GM21381 (cell line): Measurements from ENCODE around the gene SLC2A8.

Experiments used
- ATAC-seq: cut with Tn5 transposase; IDR thresholded peaks from one replicate; pipeline ENCODE4 v1.9.1; 2021; ENCODE audit warnings: mild to moderate bottlenecking, moderate library complexity; ENCODE audit not compliant: unreplicated experiment

Gene SLC2A8

DNA sequence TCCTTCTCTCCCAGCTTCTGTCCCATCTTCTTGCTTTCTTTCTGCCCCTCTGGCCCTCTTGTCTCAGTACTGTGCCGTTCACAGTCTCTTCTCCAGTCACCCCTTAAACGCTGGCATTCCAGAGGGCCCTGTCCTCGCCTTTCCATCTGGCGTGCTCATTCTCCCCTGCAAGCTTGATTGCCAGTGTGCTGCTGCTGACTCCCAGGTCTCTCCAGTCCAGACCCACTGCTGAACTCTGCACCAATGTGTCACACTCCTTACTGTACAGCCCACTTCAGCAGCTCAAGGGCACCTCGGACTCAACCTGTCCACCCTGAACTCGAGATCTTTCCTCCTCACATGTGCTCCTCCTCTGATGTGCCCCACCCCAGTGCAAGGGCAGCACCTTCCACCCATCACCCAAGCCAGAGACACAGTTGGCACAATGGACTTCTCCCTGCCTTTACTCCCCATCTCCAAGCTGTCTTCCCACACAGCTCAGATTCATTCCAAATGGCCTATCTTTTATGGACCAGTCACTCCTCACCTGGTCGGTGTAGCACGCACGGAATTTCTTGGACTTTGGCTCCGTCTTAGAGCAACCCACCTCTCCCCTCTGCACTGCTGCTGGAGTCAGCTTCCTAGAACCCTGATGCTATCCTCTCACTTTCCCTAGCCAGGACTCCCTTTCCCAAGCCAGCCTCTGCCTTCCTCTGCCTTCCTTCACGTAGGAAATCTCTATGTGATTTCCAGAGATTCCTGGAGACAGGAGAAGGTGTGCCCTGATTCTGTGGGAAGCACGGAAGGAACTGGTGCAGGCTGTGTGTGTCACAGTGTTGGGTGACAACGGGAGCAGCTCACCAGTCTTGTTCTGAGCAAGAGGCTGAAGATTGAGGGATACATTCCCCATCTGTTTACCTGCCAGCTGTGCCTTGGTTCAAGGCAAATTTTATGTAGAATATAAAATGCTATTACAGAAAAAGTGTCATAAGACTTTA is 26.0 kb upstream of the SLC2A8 start:
- no peak for ATAC-seq

DNA sequence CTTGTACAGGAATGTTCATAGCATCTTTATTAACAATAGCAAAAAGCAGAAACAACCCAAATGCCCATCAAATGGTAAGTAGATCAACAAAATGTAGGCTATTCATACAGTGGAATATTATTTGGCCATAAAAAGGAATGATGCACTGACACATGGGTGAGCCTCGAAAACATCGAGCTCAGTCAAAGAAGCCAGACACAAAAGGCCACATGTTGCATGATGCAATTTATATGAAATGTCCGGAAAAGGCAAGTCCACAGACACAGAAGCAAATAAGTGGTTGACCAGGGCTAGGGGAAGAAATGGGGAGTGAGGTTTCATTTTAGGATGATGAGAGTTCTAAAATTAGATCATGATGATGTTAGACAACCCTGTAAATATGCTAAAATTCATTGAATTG is 16.5 kb upstream of the SLC2A8 start:
- ATAC-seq, result no peak

DNA sequence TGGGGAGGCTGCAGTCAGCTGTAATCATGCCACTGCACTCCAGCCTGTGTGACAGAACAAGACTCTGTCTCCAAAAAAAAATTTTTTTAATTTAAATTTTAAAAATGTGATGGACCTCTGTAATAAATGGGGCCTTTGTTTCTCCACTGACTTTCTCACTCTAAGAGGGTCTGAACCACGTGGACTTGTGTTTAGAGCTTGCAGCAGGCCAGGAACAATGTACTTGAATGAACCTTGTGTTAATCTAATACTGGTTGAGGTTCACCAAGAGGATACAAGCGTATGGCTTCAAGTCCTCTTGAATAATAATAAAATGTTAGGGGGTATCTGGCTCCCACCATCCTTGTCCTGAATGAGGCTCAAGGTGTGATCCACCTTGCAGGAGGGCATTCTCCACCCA is 14.4 kb upstream of the SLC2A8 start:
- ATAC-seq, result no peak

- ATAC-seq, result no peak
These were observed 12.8 kb upstream of the SLC2A8 start for GRCh38 chr9:127384016-127384730.

DNA sequence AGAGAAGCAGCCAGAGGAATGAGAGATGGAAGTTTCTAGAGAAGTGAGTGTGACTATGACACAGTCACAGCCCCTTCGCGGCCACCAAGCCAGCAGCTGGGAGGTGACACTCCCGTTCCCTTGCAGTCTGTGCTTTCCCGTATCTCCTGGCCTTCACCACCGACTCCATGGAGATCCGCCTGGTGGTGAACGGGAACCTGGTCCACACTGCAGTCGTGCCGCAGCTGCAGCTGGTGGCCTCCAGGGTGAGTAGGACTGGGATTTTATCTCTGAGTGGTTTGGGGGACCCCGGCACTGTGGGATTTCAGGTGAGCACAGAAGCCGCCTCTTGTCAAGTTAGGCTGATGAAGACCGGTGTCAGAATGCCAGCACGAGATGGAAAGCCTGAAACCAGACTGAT is 12.1 kb upstream of the SLC2A8 start:
- no peak for ATAC-seq

DNA sequence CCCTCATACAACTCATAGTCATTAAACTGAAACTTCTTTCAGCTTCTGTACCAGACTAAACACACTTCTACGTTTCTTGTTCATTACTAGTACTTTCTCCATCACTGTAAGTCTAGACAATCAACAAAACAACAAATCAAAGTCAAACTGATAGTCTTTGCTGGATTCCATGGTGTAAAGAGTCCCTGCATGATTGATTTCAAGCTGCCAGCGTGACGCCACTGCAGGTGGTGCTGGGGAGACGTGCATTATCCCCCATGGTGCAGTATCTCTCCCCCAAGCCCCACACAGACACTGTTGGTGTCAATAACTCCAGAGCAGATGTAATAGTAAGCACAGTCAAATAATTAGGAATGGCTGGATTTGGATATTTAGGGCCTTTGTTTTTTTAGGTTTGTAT is 10.7 kb upstream of the SLC2A8 start:
- no peak for ATAC-seq

- no peak for ATAC-seq
These were observed 10.0 kb upstream of the SLC2A8 start for GRCh38 chr9:127386981-127387380.

- peak; percentile 80 for ATAC-seq
These were observed 8.7 kb upstream of the SLC2A8 start for GRCh38 chr9:127388037-127388855.

GRCh38 chr9:127388856-127389238 is 8.1 kb upstream of the SLC2A8 start:
- no peak for ATAC-seq

- no peak for ATAC-seq
These were observed 7.4 kb upstream of the SLC2A8 start for GRCh38 chr9:127389381-127390247.

- no peak for ATAC-seq
These were observed 6.8 kb upstream of the SLC2A8 start for GRCh38 chr9:127390248-127390545.

DNA sequence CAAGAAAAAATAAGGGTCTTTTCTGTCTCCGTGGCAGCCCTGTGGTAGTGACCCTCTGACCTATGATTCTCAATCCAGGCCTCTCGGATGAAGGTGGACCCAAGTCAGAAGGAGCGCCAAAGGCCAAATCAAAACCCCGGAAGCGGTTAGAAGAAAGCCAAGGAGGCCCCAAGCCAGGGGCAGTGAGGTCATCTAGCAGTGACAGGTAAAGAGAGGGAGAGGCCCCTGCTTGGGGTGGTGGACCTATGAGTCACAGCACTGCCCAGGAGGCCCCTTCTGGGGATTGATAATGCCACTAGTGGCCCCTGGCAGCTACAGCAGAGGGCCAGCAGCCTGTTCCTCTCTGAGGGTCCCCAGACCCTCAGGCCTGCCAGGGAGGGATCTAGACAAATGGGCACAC is 6.4 kb upstream of the SLC2A8 start:
- no peak for ATAC-seq

DNA sequence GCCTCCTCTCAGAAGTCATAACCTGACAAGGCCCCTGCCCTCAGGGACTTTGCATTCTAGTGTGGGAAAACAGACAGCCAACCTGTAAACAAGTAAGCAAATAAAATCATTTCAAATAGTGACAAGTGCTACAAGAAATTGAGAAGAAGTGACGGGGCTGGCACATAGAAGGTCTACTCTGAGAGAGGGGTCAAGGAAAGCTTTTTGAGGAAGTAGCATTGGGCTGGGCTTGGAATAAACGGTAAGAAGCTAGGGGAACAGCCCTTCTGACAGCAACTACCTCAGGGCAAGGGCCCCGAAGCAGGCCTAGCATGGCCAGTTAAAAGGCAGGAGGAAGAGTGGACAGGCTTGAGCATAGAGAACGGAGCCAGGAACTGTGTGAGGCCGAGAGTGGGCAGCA is 4.8 kb upstream of the SLC2A8 start:
- ATAC-seq, result no peak

- ATAC-seq, result no peak
These were observed 4.0 kb upstream of the SLC2A8 start for GRCh38 chr9:127392976-127393375.

- ATAC-seq, result no peak
These were observed 3.3 kb upstream of the SLC2A8 start for GRCh38 chr9:127393645-127394044.

DNA sequence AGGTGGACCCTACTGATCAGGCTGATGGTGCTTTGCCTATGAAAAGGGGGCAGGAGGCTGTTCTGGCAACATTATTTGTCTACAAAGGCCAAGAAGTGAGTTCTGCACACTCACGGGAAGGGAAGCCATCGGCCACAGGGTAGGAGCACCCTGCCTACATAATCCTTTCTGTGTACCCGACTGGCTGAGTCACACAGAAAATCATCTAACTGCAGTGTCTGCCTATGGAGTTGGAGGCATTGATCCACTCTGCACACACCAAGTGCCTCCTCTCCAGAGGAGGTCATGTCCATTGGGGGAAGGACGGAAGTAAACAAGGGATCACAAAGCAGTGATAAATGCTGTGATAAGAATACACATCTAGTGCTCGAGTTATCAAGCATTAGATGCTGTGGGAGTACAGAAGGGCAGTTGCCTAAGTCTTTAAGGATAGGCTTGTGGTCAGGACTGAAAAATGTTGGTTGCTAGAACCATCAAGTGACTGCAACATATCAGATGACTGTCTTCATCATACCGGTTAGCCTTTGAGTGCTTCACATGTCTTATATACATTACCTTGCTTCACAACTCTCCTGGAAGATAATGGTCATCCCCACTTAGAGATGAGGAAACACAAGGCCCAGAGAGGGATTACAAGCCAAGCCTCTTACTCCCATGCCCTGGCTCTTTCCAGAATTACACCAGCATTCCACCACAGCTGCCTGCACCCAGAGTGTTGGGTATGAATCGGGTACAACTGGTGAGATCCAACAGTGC is 1.3 kb upstream of the SLC2A8 start:
- ATAC-seq, result no peak

- no peak for ATAC-seq
These were observed 639 bp upstream of the SLC2A8 start for GRCh38 chr9:127396253-127396807.

DNA sequence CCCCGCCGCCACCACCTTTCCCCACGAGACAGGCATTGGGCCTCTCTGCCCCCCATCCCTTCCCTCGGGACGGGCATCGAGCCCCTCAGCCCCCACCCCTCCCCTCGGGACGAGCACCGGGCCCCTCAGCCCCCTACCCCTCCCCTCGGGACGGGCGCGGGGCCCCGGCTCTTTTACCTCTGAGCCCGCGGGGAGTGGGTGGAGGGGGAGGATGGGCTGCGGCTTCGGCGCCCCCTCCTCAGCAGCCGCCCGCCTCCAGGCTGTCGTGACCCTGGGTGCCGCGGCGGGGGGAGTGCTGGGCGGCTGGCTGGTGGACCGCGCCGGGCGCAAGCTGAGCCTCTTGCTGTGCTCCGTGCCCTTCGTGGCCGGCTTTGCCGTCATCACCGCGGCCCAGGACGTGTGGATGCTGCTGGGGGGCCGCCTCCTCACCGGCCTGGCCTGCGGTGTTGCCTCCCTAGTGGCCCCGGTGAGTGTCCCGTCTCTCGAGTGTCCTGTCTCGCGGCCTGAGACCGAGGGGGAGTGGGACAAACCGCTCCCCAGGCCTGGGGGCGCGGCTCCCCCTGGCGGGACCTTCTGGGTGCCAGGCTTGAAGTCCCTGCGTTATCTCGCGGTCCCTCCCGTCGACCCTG is 791 bp downstream of the SLC2A8 start:
- no peak for ATAC-seq

DNA sequence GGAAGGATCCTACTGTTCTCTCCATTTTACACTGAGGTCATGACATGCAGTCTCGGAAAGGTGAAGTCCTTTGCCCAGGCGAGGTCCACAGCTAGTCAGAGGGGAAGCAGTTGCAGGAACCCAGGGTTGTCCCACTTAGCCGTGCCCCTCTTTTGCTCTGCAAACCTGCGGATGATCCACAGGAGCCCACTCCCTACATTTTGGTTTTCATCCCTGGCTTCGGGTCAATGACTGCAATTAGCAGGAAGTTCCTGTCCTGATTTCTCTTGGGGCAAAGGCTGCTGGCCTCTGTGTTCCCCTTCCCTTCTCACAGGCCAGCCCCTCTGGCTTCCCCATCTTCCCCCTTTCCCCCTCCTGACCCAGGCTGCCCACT is 1.3 kb downstream of the SLC2A8 start:
- ATAC-seq, result no peak
